ENCODE data around the gene GCSAM.
"Not testable (repeated sequence)": the region's sequence is repeated elsewhere in the genome, so short reads cannot be mapped to it uniquely, and the experiment has no call there.

The GCSAM gene

DNA sequence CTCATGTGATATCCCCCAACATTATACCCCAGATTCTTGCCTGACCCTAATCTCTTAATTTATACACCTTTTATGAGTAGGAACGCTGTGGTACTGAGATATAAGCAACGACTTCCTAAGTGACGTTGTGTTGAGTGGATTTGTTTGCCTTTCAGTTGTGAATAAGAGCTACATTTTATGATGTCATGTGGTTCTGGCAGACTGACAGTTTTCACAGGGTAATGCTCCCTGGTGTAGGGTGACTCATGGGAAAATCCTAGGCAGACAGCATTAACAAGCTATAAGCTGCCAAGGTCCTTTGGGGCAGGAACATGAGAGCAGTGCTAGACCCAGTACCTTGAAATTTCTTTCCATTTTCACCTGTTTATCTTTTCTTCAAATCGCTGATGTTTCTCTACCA lies 35.7 kb downstream of the GCSAM start:
- DNase-seq, result peak; percentile 59

DNA sequence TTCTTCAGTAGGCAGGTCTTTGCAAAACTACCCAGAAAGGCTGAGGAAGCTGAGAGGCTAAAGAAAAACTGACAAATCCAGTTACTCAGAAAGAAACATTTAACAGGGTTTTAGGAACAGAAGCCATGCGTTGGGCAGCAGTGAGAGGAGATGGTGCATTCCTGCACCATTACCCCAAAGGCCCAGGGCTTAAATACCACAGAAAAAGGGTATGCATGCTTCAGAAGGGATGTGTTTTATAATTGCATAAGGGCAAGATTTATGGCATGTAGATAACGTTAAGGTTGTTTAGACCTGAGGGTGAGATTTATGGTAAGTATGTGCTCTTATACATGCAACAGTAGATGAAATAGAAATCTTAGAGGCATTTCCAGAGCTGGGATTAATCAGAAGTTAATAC lies 36.9 kb downstream of the GCSAM start:
- DNase-seq, result no peak

DNA sequence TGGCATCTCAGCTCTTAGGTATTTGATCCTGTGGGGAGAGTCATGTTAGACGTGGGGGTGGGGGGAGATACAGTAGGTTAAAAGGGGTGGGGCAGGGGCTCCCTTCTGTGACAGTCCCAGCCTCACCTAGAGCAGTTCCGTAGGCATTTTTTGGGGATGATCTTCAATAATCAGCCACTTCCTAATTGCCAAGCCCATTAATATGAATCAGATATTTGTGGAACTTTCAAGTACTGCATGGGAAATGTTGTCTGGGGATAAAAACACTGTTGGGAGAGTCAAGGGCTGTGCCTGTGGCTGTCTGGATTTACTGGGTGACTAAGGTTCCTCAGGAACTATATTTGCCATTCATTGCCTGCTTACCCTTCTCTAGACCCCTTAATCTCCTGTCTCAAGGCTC lies 37.3 kb downstream of the GCSAM start:
- no peak for DNase-seq

DNA sequence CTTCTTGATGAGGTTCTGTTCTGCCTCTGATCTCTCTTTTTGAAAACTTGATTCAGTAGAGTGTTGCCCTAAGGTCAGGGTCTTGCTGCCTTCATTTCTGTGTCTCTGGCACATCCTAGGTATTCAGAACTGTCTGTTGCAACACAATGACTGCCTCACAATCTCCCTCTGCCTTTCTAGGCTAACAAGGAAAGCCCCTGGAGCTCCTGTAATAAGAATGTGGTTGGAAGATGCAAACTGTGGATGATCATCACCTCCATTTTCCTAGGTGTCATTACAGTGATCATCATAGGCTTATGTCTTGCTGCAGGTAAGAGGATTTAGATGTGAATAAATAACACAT lies 39.9 kb downstream of the GCSAM start:
- DNase-seq, result no peak

DNA sequence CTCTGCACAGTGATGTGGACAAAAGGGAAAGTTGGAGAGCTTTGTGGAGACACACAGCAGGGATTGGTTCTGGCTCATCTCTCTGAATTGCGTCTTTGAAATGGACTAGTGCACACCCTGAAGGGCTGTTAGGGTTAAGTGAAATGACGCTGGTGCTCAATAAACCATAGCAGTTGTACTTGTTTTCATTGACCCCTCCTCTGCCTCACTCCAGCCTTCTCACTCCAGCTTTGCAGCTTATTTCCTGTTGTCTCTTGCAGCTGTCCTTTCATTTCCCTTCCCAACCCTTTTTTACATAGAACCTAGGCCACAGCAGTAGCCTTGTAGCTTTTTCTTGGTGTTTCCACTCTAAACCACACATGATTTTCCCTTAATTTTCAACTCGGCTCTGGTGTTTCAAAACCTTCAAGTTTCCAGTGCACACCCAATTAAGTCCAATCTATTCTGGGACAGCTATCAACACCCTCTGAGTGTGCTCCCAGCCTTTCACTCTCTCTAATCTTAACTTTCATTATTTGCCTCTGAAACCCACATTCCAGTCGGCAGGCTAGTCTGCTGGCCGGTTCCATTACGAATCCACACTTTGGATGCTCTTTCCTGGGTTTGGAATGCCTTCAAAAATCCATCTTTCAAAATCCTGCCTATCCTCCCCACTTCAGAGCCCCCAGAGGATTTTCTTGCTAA lies 40.4 kb downstream of the GCSAM start:
- DNase-seq, result no peak

DNA sequence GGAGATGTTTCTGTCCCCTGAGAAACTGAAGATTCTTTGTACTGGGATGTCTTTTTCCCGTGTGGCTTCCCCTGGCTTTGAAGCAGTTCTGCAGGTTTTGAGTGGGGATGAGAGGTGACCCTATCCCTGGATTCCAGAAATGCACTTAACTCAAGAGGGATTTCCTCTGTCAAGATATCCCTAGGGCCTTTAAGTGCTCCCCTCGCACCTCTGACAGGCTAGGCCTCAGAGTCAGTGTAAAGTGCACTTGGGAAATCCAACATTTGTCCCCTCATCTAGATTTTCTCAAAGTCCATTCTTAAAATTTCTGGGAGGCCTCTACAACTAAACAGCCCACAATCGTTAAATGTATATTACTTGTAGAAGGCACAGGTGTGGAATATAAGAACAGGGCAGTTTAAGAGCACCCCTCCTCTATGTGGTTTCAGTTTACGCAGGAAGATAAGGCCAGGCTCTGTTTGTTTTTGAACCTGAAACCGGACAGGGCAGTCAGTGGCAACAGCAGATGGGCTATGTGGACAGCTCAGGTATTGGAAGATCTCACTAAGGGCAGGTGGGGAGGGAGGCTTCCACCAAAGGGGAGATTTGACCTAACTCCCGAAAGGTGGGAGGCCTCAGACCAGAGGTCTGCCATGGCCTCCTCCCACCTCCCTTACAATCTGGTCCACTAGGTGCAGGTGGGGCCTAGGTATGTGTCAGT lies 42.0 kb downstream of the GCSAM start:
- DNase-seq, result peak; percentile 11

DNA sequence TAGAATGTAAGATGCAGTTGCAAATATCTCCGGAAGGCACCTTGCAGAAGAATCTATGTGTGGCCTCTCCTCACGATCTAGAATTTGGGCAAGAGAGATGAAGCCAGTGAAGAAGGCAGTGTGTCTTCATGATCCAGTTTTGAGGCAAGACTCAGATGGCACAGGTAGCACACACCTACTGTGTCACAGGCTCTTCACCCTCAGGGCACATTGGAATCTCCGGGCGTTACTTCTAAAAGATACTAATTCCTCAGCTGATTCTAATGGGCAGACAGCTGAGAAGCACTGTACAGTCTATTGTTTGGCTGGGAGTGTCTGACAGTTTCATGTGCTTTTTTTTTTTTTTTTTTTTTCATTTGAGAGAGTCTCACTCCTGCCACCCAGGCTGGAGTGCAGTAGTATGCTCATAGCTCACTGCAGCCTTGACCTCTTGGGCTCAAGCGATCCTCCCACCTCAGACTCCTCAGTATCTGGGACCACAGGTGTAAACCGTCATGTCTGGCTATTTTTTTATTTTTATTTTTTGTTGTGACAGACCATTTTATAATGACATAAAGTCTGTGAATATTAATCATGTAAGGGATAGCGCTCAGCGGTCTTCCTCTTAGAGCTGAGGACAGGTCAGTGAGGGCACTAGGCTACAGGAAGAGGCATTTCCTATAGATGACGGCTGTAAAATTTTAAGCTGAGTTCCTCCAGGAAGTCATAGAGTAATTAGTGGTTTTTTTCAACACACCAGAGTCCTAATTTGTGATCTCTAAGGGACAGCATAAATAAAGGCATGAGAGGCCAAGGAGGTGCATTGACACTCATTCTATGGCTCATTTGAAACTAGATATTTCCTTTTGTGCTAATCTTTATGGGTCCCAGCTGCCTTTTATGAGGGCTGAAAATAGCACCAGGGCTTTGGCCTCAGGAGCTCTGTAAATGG lies 42.8 kb downstream of the GCSAM start:
- no peak for DNase-seq

DNA sequence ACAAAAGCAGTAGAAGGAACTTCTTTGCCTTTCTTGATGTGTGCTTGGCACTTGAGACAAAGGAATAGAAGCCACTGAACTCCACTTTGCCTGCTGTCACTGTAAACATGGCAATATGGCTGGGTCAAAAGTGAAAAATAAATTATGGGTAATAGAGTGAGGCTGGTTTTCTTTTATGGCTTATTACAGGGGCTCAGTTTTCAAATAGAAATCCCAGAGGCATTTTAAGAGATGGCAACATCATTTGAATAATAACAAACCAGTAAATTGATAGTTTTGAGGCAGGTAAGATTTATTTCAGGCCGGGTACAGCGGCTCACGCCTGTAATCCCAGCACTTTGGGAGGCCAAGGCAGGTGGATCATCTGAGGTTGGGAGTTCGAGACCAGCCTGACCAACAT lies 44.1 kb downstream of the GCSAM start:
- no peak for DNase-seq

DNA sequence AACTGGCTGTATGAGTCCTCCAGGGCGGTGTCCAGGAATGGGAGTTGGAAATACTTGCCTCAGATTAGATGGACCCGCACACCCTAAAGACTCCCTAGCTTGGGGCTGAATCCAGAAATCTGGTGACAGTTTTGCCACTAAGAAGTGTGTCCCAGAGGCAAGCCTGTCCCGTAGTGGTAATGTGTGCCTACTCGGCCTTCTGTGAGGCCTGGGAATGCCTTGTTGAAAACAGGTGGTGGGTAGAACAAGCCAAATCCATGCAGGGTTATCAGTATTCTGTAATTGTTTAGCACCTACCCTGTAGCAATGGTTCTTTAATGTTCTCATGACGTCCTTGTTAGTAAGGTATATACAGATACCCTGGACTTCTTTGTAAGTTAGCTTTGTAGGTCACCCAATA lies 45.3 kb downstream of the GCSAM start:
- no peak for DNase-seq

DNA sequence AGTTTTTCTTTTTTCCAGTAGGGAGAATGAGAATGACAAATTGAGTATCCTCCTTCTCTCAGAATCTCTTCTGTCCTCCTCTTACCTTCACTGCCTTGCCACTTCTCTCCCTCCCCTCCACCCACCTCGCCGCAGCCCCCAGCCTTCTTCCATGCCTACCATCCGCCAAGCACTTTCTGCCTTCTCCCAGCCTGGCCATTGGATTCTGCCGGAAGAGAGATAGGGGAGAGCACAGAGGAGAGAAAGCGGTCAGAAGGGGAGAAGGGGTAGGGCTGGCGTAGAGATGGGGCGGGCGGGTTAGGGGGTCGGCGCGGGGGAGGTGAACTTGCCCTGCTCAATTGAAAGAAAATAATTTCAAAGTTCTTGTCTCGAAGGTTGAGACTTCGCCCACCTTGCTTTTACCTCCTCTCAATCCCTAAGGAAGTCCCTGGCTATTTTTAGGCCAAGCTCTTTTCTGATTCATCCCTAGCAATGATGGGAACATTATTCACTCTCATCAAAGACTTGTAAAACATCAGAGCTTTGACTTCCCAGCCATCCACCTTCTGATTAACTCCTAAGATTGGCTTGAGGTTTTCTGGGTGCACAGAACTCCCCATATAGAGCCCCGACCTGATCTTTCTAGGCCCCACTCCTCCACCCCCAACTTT lies 46.0 kb downstream of the GCSAM start:
- no peak for DNase-seq

DNA sequence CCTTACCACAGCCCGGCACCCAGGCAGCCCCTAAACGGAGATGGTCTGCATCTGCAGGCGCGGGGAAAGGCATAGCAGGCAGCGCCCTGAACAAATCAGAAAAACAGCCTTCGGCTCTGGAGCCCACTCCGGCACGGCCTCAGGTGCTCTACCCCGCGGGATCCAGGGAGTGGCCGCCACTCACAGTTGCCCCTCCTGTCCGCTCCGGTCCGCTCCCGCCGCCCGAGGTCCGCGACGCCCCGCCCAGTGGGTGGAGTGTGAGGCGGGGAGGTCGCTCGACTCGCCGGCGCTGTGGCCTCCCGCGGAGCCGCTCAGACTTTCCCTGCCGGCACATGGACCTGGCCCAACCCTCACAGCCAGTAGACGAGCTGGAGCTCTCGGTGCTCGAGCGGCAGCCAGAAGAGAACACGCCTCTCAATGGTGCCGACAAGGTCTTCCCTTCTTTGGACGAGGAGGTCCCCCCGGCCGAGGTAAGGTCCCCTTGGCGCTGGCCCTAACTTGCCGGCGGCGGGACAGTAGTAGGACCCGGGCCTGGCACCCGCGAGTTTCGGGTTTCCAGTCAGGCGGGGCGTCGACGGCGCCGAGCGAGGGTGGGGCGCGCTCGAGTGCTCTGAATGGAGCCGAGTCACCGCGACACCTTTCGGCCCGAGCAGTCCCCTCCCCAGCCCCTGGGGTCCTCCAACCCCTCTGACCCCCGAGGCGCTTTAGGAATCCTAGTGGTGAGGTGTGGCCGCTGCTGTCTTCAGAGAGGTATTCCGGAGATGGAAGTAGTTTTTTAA lies 46.8 kb downstream of the GCSAM start, which contains the start of gene C3orf52:
TSS of gene C3orf52 (plus strand) at position 314 of the 779 bp plus-strand sequence. CDS start at position 333, 19 bp downstream.
- DNase-seq, result peak; percentile 77

DNA sequence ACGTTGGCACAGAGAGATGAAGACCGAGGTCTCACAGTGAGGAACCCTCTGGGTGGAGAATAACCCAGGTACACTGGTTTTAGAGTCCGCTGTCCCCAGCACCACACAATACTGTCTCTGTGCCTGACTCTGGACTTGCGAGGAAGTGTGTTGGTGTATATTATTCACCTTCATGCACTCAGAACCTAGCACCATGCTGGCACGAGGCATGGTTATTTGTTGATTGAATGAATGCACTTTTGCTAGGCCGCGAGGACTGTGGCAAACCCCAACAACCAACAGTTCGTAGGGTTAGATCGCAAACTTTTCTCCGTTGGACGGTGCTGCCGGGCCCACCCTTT lies 47.3 kb downstream of the GCSAM start:
- no peak for DNase-seq

DNA sequence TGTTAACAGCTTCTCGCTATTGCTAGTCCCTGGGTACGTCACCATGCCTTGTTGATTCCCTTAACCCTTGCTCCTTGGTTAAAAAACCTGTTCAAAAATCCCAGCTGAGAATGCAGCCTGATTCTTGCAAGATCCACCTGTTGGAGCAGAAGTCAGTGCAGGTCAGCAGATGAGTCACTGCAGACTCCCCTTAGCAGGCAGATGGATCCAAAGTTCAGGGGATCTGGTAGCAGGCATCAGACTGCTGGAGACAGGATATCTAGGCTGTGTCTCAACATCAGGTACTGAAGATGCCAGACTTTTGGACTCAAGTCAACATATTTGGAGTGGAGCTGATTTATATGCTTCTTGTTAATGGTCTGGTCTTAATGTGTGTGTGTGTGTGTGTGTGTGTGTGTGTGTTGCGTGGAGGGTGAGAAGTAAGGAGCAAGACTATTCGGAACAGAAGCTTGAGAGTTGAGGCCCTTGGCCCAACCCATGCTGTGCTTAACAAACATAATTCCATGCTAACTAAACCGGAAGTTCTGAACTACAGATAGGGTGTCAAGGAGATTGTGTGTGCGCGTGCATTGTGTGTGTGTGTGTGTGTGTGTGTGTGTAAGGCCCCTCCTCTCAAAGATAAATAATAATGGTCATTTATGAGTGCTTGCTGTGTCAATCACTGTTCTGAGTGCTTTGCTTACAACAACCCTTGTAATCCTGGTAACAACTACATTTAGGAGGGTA lies 47.9 kb downstream of the GCSAM start:
- DNase-seq, result no peak

DNA sequence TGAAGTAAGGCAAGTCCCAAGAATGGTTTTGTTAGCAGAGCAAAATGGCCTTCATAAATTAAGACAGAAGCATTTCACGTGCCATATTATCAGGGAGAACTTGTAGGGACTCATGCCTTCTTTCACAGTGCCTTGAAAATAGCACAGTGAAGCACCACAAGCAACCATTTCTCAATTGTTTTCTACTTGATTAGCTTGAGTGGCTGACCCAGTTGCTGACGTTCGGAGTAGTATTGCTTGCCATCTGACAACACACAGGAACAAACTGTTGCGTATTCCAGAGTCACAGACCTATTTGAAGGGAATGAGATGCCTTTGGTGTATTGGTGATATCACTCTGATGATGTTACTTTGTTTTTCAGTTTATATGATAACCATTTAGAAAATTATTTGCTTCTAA lies 49.8 kb downstream of the GCSAM start:
- DNase-seq, result no peak

DNA sequence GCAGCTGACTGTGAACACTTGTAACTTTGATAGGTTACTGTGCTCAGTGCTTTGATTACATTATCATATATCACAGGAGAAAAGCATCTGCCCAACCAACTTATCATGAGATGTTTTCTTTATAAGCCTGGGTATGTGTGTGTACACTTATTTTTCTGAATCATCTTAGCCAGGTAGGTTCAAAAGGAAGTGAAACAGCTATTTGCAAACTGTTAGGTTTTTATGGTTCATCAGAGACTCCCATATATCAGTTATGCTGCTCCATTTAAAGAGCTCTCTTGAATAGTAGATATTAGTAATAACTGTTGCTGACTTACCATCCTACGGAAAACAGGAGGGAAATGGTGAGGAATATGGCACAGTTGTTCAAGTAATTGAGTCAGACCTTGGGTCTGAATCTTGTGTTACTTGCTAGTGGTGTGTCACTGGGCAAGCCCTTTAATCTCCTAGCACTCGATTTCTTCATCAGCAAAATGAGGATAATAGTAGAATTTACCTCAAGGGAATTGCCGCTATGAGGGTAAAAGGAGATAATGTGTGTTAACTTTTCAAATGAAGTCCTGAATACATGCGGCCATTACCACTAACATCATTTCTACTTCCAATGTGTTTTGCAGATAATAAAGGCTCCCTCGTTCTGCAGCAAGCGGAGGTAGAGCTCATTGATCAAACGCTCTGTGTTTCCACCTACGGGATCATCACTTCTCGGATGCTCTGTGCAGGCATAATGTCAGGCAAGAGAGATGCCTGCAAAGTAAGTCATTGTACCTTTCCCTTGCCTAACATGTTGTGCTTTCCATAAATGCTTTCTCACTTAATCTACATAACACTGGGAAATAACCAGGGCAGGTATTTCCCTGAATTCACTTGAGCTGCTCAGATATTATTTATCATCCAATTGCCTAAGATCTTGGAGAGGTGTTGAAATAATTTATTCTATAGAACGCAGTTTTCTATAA lies 54.6 kb downstream of the GCSAM start:
- DNase-seq, result no peak

DNA sequence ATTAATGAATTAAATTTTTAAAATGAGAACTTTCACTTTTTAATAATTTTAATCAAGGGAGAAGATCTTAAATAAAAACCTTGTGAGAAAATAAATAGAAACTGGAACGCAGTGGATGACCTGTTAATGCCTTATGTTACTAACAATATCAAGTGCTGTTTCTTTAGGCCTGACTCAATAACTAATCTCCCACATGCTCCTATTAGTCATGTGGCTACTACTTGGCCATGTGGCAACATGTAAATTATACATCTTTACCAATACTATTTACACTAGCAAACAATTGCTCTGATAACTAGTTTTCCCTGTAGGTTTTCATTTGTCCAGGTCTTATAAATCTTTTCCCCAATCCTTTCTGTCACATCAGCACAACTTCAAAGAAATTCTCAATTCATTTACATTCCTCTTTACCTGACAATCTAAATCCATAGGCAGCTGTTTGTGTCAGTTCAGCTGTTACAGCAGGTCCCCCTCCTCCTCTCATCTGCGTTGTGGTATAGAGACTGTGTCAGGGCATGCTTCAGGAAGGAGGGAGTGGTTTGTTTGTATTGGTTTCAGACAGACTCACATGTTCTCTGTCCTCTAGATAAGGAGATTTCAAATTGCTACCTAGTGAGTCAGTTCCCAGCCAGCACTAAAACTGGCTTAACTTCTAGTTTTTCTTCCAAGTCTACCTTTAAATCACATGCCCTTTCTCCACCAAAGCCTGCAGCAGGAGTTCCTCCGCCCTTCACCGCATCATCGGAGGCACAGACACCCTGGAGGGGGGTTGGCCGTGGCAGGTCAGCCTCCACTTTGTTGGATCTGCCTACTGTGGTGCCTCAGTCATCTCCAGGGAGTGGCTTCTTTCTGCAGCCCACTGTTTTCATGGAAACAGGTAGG lies 58.2 kb downstream of the GCSAM start:
- peak; percentile 68 for DNase-seq

DNA sequence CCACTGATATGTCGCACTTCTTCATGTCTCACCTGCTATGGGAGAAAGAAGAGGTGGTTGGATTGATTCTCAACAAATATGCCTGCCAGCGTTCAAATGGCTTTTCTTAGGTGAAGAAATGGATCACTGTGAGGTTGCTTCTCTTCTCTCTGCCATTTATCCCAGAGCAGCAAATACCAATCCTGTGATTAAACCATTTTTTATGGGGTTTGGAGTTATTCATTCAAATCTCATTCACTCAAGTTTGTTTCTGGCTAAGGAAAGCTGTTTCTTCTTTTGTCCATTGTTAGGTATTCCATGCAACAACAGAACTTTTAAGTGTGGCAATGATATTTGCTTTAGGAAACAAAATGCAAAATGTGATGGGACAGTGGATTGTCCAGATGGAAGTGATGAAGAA lies 59.0 kb downstream of the GCSAM start:
- DNase-seq, result no peak

DNA sequence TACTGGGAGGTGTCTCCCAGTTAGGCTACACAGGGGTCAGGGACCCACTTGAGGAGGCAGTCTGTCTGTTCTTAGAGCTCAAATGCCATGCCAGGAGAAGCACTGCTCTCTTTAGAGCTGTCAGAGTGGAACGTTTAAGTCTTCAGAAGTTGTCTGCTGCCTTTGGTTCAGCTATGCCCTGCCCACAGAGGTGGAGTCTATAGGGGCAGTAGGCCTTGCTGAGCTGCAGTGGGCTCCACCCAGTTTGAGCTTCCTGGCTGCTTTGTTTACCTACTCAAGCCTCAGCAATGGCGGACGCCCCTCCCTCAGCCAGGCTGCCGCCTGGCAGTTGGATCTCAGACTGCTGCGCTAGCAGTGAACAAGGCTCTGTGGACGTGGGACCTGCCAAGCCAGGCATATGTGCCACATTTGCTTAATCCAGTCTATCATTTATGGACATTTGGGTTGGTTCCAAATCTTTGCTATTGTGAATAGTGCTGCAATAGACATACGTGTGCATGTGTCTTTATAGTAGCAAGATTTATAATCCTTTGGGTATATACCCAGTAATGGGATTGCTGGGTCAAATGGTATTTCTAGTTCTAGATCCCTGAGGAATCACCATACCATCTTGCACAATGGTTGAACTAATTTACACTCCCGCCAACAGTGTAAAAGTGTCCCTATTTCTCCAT lies 60.5 kb downstream of the GCSAM start:
- not testable (repeated sequence) for DNase-seq
